HK-2 (cell line): Measurements from ENCODE around the gene NES.

Source experiments
- DNase-seq: peaks from one replicate; pipeline ENCODE4 v3.0.0-alpha.2; 2018; ENCODE audit not compliant: unreplicated experiment

The NES gene

GRCh38 chr1:156680056-156680455 lies 2.8 kb upstream of the NES start:
- no peak for DNase-seq

DNA sequence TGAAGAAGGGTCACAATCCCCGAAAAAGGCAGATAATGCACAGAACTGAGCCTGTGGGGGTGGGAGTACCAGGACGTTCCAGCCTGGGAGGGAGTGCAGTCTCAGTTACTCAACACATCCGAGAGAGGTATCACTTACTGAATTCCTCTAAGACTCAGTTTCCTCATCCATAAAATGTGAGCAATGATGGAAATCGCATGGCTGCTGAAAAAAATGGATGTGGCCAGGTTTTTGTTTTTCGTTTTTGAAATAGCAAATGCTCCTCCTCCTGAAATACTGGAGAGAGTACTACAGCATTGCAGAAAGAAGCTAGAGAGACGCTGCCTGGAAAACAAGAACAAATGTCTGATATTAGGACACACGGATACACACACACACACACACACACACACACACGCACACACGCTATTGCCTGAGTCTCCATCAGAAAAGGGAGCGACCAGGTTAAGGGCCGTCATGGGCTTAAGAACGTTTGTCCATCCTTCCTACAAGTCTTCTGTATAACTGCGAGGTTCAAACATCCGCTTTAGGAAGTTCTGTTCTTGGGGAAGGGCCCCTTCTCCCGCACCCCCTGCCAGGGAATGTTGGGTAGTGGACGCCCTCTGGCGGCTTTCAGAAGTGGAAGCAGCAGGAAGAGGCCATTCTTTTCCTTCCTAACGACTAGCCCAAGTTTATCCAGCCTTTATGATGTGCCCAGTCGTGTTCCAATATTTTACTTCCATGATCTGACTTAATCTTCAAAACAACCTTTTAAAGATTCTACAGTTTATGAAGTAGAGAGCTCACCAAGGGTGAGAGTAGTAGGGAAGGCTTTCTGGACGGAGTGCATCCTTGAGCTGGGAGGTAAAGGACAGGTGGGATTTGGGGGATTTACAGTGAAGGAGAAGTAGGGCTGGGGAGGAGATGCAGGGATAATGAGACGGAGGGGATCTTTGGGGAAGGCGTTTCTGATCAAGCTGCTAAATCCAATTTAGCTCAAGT lies 699 bp upstream of the NES start:
- peak; percentile 64 for DNase-seq

DNA sequence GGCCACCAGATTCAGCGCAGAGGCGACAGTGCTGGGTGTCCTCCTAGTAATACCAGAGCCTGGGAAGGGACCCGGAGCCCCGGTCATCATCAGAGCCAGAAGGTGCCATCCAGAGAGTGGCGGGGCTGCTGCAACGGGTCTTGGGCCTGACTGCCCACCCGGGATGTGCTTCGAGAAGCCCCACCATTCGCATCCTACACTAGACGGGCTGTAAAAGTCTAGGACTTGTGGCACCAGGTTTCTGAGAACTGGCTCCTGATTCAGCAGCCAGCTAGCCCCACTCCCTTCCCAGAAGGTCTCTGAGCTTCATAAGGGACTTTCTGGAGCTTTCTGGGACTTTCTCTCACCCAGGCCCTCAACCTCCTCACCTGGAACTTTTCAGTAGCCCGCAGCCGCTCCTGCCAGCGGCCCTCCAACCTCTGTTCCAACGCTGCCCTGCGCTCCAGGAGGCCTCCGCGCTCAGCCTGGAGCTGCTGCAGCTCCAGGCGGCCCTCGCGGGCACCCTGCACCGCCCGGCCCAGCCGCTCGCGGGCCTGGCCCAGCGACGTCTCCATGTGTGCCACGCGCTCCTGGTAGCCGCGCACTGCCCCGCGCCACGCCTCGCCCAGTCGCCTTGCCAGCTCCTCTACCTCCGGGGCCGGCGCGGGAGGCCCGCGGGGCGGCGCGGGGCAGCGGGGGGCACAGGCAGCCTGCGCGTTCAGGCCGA lies 940 bp downstream of the NES start:
- DNase-seq: no peak

GRCh38 chr1:156675210-156676113 lies 1.7 kb downstream of the NES start:
- DNase-seq: no peak

DNA sequence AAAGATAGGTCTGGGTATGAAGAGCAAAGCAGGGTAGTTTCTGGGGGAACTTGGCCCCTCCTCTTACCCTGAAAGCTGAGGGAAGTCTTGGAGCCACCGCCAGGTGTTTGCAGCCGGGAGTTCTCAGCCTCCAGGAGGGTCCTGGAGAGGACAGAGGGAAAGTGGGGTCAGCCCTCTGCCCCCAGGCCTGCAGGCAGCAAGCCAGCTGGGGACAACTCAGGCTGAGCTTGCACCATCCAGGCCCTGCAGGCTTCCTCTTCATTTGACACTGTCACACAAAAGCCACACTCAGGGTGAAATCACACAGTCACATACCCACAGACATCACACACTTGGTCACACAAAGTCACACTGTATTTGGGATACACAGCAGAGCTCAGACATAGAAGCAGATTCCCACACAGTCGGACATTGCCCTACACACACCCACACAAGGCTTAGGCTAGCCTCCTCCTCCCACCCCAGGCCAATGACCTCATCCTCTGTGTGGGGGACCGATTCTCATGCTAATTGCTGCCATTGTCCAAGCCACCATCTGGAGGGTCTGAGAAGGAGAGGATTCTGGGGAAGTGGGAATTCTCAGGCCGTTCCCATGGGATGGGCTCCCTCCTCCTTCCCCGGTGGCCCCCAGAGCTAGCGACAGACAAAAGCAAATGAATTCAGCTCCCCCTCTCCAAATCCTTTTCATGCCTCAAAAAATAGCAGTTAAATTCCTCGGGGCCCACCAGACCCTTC lies 3.7 kb downstream of the NES start:
- no peak for DNase-seq

- DNase-seq: no peak
Observed at GRCh38 chr1:156671804-156672203, 5.4 kb downstream of the NES start.

DNA sequence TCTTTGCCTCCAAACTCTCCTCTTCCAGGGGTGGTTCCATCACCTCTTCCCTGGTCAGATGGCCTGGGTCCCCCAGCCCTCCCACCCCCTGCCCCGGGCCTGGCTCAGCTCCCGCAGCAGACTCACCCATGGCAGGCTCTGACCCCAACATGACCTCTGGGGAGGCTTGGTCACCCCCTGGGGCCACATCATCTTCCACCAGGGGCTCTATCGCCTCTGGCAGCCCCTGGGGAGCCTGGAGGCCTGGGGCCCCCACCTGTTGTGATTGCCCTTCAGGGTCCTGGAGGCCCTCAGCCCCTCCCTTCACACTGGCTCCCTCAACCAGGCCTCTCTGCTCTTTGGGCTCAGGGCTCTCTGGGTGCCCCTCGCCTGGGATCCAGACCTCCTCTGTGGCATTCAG lies 6.4 kb downstream of the NES start:
- DNase-seq: no peak

DNA sequence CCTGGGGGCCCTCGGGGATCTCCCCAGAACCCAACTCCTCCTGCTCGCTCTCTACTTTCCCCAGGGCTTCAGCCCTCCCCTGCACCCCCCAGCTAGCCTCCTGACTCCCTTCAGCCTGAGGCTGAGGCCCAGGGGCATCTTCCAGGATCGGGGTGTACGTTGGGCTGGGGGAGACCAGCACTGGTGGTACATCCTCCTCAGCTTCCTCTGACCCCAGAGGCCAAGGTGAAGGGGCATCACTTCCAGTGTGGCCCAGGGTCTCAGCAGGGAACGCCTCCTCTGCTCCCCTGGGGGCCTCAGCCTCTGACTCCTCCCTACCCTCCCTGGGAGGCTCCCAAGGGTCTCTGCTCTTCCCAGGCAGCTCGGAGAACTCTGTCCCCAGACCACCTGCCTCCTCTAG lies 6.8 kb downstream of the NES start:
- DNase-seq: no peak

DNA sequence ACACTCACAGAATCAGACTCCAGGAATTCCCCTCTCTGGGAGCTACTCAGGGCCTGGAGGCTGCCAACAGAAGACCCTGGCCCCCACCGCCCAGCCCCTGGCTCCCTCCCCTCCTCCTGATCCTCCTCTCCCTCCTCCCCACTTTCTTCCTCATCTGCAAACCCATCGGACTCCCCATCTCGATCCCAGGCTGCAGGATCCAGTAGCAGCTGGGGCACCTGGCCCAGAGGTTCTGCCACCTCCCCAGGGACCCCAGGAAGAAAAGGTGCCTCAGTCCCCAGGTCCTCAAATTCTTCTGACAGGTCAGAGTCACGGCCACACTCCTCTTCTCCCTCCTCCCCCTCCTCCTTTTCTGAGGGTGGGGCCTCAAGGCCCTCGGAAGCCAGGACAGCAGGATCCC lies 7.4 kb downstream of the NES start:
- no peak for DNase-seq

GRCh38 chr1:156668801-156669637 lies 8.2 kb downstream of the NES start:
- DNase-seq: no peak

DNA sequence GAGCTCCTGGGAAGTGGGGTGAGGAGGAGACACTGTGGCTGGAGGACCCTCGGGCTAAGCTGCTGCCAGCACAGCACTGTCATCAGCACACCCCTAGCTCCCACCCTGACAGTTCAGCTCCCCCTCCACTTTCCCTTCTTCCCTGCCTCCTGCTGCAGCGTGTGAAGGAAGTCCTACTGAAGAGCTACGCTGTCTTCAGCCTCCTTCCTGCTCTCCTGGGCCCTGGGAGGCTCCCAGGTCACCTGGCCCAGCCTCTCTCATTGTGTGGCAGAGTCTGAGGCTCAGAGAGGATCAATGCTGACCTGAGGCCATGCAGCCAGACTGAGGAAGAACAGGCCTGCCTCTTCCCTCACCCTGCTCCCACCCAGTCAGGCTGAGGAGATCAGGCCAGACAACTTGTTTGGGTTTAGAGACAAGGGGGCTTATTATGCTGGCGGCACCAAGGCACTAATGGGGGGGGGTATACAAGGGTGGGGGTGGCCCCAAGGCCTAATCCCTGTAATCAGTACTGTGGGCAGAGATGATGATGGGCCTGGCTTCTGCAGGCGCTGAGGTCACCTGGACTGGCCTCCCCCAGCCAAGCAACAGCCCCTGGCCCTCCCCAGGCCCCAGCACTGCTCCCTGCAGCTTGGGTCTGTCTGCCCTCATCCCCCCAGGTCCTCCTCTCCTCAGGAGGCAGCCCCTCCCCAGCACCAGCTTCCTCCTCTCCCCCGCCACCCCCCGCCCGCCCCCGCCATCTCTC lies 9.1 kb downstream of the NES start:
- DNase-seq: no peak

DNA sequence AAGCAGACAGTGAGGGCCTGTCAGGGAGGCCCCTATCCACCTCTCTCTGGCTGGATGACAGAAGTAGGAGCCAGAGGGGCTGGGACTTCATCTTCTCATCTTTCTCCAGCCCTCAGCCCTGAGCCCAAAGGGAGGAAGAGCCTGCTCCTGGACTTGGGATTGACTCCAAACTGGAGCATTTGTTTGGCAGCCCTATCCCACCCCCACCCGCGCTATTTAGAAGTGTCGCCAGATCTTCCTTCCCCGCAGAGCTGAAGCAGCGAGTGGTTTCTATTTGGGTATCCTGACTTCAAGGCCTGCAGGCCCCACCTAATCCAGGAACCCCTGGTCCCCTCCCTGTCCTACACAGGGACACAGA lies 9.6 kb downstream of the NES start:
- DNase-seq: no peak

GRCh38 chr1:156666862-156667609 lies 10.2 kb downstream of the NES start:
- no peak for DNase-seq

DNA sequence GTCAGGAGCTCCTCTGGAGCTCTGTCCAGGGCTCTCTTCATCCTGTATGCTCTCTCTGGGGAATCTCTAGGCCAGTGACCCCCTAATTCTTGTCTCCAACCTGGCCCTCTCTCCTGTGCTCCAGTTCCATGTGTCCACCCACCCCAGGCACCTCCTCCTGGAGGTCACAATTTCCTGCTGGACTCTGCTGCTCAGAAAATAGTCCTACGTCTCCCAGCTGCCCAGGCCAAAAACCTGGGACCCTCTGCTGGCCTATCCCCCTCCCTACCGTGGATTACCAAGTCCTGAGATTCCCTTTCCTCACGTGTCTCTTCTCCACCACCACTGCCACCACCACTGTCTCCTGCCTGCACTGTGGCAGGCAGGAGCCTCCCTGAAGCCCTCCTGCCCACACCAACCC lies 11.7 kb downstream of the NES start:
- DNase-seq: no peak

DNA sequence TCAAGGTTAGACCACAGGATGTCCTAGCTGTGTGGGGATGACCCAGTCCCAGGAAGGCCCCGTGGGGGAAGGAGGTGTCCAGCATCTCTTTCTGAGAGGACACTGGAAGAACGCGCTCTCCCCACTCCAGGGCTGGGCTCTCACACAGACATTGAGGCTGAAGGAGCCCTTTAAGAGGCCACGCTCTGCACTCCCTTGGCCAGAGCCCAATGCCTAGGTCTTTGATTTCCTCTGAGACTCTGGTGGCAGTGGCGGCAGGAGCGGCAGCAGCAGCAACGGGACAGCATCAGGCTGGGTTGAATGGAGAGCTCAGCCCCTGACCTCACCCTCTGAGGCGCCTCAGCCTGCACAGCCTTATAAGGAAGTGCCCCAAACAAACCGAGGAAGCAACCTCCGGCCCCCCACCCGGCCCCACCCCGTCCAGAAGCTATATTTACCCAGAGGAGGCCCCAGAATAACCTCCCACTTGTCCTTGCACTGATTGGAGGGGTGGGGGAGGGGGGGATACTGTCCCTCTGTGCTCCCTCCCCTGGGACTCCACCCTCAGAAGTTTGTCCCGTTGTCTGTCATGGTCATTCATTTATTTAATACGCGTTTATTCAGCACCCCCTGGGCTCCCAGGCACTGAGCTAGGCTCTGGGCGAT lies 12.3 kb downstream of the NES start:
- DNase-seq: no peak

DNA sequence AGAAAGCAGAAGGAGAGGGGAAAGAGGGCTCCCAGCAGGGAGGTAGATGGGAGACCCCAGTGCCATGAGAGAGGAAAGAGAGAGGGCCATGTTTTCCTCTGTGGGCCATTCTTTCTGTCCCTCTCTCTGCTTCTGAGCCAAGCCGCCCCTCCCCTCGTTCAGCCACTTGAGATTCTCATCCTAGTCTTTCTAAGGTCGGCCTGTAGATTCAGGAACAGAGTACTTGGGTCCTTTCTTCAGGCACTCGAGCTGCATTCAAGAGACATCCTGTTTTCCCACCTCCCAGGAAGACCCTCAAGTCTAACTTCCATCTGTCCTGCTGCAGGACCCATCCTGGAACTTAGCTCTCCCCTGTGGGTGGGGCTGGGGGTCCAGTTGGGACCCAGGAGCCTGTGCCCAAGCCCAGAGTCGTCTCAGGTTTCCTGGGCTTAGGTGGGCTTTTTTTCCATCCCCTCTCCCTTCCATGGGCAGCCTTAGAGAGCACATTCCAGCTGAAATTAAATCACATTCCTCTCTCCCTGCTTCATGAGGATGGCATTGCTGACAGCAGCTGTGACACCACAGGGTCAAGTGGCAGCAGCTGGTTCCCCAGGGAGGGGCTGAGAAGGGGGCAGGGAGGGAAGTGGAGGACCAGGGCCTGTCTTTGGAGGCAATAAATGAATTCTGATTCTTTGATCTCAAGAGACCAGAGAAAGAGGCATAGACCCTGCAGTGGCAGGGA lies 13.0 kb downstream of the NES start:
- no peak for DNase-seq

DNA sequence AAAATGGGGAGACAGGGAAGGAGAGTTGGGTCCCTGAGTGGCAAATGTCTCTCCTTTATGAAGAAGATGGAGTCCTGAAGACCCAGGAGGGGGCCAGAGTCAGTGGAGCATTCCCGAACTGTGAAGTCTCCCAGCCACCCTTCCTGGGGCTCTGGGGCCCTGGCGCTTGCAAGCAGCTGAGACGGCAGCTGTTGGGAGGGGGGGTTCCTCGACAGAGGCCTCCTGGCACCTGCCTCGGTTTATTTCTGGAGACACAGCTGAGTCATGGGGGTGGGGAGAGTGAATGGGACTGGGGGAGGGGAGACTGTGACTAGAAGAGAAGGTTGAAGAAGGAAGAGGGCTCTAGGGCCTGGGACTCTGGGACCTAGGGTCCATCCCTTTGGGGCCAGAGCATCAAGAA lies 14.0 kb downstream of the NES start:
- no peak for DNase-seq

- DNase-seq: no peak
Observed at GRCh38 chr1:156662800-156663055, 14.5 kb downstream of the NES start.
